HG02571 (cell line): ENCODE results near the gene CLDN20.
"Not testable (repeated sequence)": the region's sequence is repeated elsewhere in the genome, so short reads cannot be mapped to it uniquely, and the experiment has no call there.

ENCODE experiments used
- ATAC-seq: cut with Tn5 transposase; IDR thresholded peaks from one replicate; pipeline ENCODE4 v1.9.1; 2021; ENCODE audit warnings: mild to moderate bottlenecking, moderate library complexity; ENCODE audit not compliant: unreplicated experiment

CLDN20 gene

GRCh38 chr6:155263373-155264063, at the start of gene CLDN20:
TSS of gene CLDN20 (plus strand) at chr6:155264013. CDS start at chr6:155275720, 11,707 bp downstream.
- ATAC-seq: no peak

DNA sequence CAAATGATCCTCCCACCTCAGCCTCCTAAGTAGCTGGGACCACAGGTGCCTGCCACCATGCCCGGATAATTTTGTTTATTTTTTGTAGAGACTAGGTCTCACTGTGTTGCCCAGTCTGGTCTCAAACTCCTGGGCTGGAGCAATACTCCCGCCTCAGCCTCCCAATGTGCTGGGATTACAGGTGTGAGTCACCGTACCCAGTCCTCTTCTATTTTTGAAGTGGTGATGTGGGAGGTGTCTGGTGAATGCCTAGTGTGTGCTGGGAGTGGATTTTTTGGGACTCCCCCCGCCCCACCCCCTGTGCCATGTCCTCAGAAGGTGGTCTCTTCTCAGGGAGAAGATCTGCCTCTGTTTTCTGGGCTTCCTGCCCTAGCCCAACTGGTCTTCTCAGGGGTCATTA, 47.9 kb upstream of the CLDN20 start:
- ATAC-seq: no peak

- no peak for ATAC-seq
These were observed 47.3 kb upstream of the CLDN20 start for GRCh38 chr6:155216312-155217046.

- not testable (repeated sequence) for ATAC-seq
These were observed 45.1 kb upstream of the CLDN20 start for GRCh38 chr6:155218711-155219110.

- no peak for ATAC-seq
These were observed 44.5 kb upstream of the CLDN20 start for GRCh38 chr6:155219299-155219698.

GRCh38 chr6:155219858-155220301, 43.9 kb upstream of the CLDN20 start:
- ATAC-seq: no peak

DNA sequence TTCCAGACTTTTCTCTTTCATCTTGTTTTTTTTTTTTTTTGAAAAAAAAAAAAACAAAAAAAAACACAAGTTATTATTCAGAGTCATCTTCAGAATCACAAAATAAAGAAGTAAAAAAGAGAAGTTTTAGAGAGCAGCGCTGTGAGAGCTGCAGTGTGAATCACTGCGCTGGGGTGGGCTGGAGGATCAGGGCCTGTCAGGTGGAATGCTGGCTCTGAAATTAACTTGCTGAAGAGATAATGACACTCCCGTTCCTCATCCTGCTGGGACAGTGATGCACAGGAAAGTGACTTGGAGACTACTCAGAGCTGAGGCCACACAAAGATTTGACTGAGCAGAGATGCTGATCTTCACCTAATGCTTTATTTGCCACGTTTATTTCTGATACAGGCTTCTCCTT, 42.7 kb upstream of the CLDN20 start:
- ATAC-seq: no peak

- no peak for ATAC-seq
These were observed 41.3 kb upstream of the CLDN20 start for GRCh38 chr6:155222506-155222905.

- ATAC-seq: peak; percentile 93
These were observed 40.0 kb upstream of the CLDN20 start for GRCh38 chr6:155223646-155224451.

DNA sequence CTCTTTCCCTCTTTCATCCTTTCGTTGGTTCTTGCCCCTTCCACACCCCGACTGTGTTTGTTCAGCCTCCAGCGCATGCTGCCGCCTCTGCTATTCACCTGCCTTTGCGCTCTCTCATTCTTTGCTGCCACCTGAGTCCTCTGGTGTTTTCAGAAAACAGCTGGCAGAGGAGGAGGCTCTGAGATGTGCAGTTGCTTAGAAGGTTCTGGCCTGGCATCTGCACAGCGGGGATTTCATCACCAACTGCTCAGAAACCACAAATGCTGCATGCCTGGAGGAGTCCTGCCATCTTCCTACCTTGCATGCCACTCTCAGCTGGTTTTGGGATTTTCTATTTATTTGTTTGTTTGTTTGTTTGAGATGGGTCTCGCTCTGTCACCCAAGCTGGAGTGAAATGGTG, 39.2 kb upstream of the CLDN20 start:
- no peak for ATAC-seq

DNA sequence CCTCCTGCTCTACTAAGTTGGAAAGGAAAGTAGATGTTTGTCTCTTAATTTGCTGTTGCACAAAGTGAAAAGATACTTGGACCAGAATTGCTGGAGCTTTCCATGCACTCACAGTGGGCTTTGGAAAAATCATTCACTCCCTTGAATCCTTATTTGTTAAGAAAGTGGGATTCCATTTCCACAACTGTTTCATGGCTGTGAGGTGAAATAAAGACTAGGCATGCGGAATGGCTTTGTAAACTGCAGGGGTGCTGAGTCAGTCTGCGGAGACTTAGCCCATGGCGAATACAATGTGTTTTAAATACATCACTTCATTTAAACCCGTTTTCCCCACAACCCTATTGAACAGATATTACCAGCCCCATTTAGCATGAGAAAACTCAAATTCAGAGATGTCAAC, 36.8 kb upstream of the CLDN20 start:
- no peak for ATAC-seq

DNA sequence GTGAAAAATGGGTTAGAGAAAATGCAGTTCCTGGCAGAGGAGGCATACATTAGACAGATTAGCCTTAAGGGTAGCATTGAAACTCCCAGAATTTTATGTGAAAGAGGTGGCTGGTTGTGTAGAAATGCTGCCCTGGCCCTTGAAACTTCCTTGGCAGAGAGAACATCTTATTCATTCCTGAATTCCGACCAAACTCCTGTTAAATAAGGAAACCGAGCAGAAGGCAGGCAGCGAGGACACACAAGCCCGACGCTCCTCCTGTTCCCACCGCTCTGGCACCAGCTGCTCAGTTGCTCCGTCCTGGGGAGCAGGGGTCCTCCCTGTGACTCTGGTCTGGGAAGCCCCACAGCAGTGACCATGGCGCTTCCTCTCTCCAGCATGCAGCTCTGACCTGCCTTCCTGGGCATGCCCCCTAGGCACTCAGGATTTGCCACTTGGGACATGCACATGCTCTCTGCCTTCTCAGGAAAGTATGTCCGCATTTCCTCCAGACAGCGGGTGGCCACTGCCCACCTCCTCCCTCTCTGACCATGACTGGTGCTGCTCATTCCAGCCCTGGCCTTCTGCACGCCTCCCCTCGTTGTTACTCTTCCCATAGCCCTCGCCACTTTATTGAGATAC, 35.2 kb upstream of the CLDN20 start:
- ATAC-seq: no peak

- ATAC-seq: not testable (repeated sequence)
These were observed 32.8 kb upstream of the CLDN20 start for GRCh38 chr6:155230975-155231374.

DNA sequence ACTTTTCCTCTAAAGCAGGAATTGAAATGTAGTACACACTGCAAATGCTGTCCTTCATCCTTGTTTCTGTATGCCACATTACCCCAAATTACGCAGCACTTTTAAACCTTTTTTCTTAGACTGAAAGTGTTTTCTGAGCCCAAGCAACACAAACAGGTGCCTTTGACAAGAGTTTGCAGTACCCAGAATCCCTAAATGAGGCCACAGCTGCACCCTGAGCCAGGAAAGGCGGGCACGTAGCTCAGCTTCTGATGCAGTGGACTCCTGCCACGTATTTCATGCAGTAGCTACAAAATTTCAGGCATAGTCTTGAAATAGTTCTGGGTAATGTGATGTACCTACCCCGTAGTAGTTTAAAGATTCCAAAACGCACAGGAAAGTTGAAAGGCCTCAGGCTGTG, 31.0 kb upstream of the CLDN20 start:
- ATAC-seq: no peak

GRCh38 chr6:155234167-155234566, 29.6 kb upstream of the CLDN20 start:
- ATAC-seq: no peak

DNA sequence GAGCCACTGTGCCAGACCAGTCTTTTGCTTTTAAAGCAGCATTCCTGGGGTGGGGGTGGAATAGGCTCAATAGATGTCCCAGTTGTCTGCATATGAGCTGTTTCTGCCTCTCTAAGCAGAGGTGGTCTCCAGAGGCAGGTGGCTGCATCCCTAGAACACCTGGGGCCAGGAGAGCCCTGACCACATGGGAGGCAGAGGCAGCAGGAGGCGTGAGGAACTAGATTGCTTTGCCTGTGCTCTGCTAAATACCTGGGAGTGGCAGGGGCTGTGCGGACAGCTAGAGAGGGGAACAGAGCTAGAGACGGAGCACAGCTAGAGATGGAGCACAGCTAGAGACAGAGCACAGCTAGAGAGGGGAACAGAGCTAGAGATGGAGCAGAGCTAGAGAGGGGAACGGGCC, 29.1 kb upstream of the CLDN20 start:
- ATAC-seq: no peak

DNA sequence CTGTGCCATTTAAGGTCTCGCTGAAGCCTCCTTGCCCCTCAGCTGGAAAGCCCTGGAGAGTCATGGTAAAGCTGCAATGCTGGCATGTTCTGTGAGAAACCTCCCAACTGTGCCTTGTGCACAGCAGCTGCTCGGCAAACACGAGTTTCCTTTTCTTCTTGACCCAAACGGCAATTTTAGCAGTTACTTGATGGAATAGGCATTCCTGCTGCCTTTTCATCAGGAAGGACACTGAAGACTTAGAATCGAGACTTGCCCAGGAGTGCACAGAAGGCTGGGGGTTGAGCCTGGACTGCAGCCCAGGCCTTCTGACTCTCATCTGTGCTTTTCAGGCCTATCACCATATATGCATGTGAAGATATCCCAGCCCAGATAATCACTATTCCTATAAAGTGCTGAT, 28.7 kb upstream of the CLDN20 start:
- no peak for ATAC-seq

- ATAC-seq: no peak
These were observed 26.2 kb upstream of the CLDN20 start for GRCh38 chr6:155237613-155238012.

- no peak for ATAC-seq
These were observed 22.8 kb upstream of the CLDN20 start for GRCh38 chr6:155240905-155241600.

- no peak for ATAC-seq
These were observed 21.8 kb upstream of the CLDN20 start for GRCh38 chr6:155241966-155242365.

GRCh38 chr6:155244434-155244833, 19.4 kb upstream of the CLDN20 start:
- no peak for ATAC-seq
